RWPE2 (cell line): ENCODE results near the gene ACAN.

Experiments
- ATAC-seq: fragments of 200-7000 bp; cut with Tn5 transposase; 3 replicates; pipeline ENCODE4 v1.9.1; 2021; ENCODE audit warnings: low read depth
- DNase-seq: peaks from one replicate; pipeline ENCODE4 v3.0.0-alpha.2; 2020; ENCODE audit warnings: low spot score
- H3K27ac ChIP-seq: fragments of 450-650 bp; 2 replicates; pipeline ENCODE4 v1.5.1; 2017; ENCODE audit warnings: mild to moderate bottlenecking; ENCODE audit not compliant: poor library complexity, severe bottlenecking
- H3K27me3 ChIP-seq: fragments of 250-450 bp; sonication (Bioruptor Pico); 2 replicates; pipeline ENCODE4 v1.5.1; 2021; ENCODE audit warnings: mild to moderate bottlenecking, moderate library complexity; ENCODE audit not compliant: insufficient read depth, poor library complexity, severe bottlenecking
- H3K36me3 ChIP-seq: fragments of 250-450 bp; sonication (Bioruptor Pico); 2 replicates; pipeline ENCODE4 v1.5.1; 2020; ENCODE audit warnings: low read depth, mild to moderate bottlenecking, moderate library complexity
- H3K4me1 ChIP-seq: fragments of 250-450 bp; sonication (Bioruptor Pico); 2 replicates; pipeline ENCODE4 v1.5.1; 2021; ENCODE audit warnings: mild to moderate bottlenecking, moderate library complexity; ENCODE audit not compliant: insufficient read depth, poor library complexity, severe bottlenecking
- H3K4me3 ChIP-seq: fragments of 250-450 bp; sonication (Bioruptor Pico); 2 replicates; pipeline ENCODE4 v1.5.1; 2021; ENCODE audit warnings: mild to moderate bottlenecking, moderate library complexity; ENCODE audit not compliant: severe bottlenecking
- H3K9me3 ChIP-seq: fragments of 250-450 bp; sonication (Bioruptor Pico); 2 replicates; pipeline ENCODE4 v1.5.1; 2021; ENCODE audit warnings: mild to moderate bottlenecking, moderate library complexity; ENCODE audit not compliant: severe bottlenecking
- TF ChIP-seq, protein P1 (sequence below): fragments of 450-650 bp; IDR thresholded peaks from one replicate; pipeline ENCODE4 v1.5.1; 2017; ENCODE audit warnings: mild to moderate bottlenecking, moderate library complexity; ENCODE audit not compliant: poor library complexity, severe bottlenecking

The ACAN gene

GRCh38 chr15:88830016-88830415, 26.8 kb downstream of the ACAN start:
- Histone ChIP-seq H3K4me1 (no peaks in the 10 kb centered on the region), H3K36me3 (no peaks in the 10 kb centered on the region), H3K4me3 (no peak overlapping the region), H3K27me3 (no peaks in the 10 kb centered on the region), H3K27ac (no peak overlapping the region), H3K9me3 (no peaks in the 10 kb centered on the region)
- DNase-seq (no peak), ATAC-seq (no peak)
- TF ChIP-seq, protein P1, sequence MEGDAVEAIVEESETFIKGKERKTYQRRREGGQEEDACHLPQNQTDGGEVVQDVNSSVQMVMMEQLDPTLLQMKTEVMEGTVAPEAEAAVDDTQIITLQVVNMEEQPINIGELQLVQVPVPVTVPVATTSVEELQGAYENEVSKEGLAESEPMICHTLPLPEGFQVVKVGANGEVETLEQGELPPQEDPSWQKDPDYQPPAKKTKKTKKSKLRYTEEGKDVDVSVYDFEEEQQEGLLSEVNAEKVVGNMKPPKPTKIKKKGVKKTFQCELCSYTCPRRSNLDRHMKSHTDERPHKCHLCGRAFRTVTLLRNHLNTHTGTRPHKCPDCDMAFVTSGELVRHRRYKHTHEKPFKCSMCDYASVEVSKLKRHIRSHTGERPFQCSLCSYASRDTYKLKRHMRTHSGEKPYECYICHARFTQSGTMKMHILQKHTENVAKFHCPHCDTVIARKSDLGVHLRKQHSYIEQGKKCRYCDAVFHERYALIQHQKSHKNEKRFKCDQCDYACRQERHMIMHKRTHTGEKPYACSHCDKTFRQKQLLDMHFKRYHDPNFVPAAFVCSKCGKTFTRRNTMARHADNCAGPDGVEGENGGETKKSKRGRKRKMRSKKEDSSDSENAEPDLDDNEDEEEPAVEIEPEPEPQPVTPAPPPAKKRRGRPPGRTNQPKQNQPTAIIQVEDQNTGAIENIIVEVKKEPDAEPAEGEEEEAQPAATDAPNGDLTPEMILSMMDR: no peak

GRCh38 chr15:88832820-88833730, 29.8 kb downstream of the ACAN start:
- Histone ChIP-seq H3K27me3 (no peaks in the 10 kb centered on the region), H3K4me3 (no peak overlapping the region), H3K9me3 (no peaks in the 10 kb centered on the region), H3K27ac (no peak overlapping the region), H3K4me1 (no peaks in the 10 kb centered on the region), H3K36me3 (no peaks in the 10 kb centered on the region)
- no peak for DNase-seq
- TF ChIP-seq, protein P1: no peak
- no peak for ATAC-seq

DNA sequence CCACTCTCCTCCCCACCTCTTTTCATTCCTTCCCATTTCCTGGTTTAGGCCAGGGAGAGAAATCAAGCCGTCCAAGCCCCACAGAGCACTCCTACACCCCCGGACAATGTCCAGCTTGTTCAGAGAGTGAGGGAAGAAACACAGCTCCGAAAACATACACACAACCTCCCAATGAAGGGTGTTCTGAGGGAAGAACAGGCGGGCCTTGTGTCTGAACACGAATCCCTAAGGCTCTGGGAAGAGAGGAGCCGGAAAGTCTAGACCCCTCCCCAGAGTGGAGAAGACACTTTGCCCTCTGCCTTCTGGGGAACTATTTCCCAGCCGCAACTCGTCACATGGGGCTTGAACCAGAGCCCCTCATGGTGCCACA, 30.5 kb downstream of the ACAN start:
- Histone ChIP-seq H3K27me3 (no peaks in the 10 kb centered on the region), H3K4me1 (no peaks in the 10 kb centered on the region), H3K9me3 (no peaks in the 10 kb centered on the region), H3K4me3 (no peak overlapping the region), H3K27ac (no peak overlapping the region), H3K36me3 (no peaks in the 10 kb centered on the region)
- ATAC-seq (no peak), DNase-seq (no peak)
- TF ChIP-seq, protein P1: no peak

- DNase-seq (no peak), ATAC-seq (peak; percentile 62)
- Histone ChIP-seq H3K9me3 (no peaks in the 10 kb centered on the region), H3K4me3 (no peak overlapping the region), H3K27ac (no peak overlapping the region), H3K36me3 (no peaks in the 10 kb centered on the region), H3K4me1 (no peaks in the 10 kb centered on the region), H3K27me3 (no peaks in the 10 kb centered on the region)
- TF ChIP-seq, protein P1: peak; percentile 93
Measured at GRCh38 chr15:88834211-88834812, 31.1 kb downstream of the ACAN start.

- ATAC-seq: no peak
- no peaks in the 10 kb centered on the region for H3K27me3 ChIP-seq
- H3K9me3 ChIP-seq: no peaks in the 10 kb centered on the region
- no peak overlapping the region for H3K27ac ChIP-seq
- no peaks in the 10 kb centered on the region for H3K36me3 ChIP-seq
- H3K4me3 ChIP-seq: no peak overlapping the region
- no peaks in the 10 kb centered on the region for H3K4me1 ChIP-seq
- no peak for DNase-seq
- TF ChIP-seq, protein P1: no peak
Measured at GRCh38 chr15:88835119-88835518, 31.9 kb downstream of the ACAN start.
